Adipose tissue (tissue), 3 donors: ENCODE measurements around the gene RUNX1. TPM values are rescaled to one million over a fixed set of nuclear protein-coding genes. Genes with fewer than 3 reads are reported as not detected.
A peak's percentile ranks its signal among the peaks of the same experiment; 100 is the strongest.

ENCODE experiments used
- H3K27ac ChIP-seq: one replicate; pipeline ENCODE4 v1.5.1; 2013; ENCODE audit warnings: low read depth, low read length
- WGBS, 3 donors: extraction: QIAGEN DNeasy Blood & Tissue Kit; methylation state at CpG; one replicate each; pipeline ENCODE4 v1.1.7; 2013; 5-methylcytosine and 5-hydroxymethylcytosine counted together
- polyA plus RNA-seq, 3 donors: library from polyadenylated mRNA; stranded (reverse); fragments of 200-250 nt; gene quantifications; one replicate each; pipeline ENCODE4 v1.2.3, GENCODE V29; 2013
- donor health status: healthy with polysubstance abuse.
- donor health status: Bipolar disorder and iron deficiency.
- donor health status: healthy.

RUNX1 gene
- polyA plus RNA-seq, 3 donors: 1.2 to 38.1 (median 10.8) TPM

DNA sequence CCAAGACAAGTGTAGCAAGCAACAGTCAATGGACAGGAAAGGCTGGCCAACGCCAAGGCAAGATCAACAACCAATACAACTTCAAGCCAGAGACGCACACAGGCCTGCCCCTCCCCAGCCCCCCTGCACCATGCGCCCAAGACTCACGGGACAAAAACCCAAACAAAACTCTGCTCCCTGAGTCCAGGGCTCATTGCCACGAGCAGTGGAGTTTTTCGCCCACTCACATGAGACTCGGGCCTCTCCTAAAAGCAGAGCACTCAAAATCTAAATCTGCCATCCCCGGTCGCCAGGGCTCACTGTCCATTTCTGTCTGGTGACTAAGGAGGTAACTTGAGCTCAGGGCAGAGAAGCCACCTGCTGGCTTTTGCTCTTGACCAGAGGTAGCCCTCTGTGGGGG, 205.5 kb downstream of the RUNX1 start:
- 79 to 84% (median 81%) methylated on average over 9 of the region's 9 CpGs for WGBS, 3 donors
- H3K27ac ChIP-seq: no peak overlapping the region

DNA sequence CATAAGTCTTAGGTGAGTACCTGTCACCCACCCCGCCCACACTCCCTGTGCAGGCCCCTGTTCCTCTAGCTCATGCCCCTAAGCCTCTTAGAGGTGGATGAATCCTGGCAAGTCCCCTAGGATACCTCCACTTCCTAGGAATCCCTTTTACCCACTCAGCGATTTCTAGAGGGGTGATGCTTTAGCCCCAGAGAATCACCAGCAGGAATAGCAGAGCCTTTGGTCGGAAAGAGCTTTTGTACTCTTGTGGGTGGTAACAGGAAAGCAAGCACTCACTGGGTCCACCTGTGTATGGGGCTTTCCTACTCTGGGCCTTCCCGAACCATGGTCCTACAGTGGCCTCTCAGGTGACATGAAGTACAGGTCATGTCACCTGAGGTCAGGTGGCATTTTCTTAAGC, 207.9 kb downstream of the RUNX1 start:
- H3K27ac ChIP-seq: no peak overlapping the region
- 59 to 96% (median 92%) methylated on average over 4 of the region's 4 CpGs for WGBS, 3 donors

DNA sequence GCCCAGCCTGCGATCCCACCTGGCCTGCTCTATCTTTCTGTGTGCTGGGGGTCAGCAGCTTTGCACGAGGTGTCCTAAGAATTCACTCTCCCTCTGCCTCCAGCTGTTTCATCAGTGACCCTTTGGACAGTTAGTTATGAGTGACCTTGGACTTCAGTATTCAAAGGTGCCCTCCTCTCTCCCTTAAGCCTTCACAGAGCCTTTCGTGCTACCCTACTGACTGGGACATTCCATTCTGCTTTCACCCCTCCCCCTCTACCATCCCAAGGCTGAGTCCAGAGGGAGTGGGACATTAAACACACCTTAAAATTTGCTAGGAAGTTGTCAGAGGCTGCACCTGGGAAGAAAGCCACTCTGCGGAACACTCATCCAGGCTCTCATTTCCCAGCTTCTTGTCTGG, 208.4 kb downstream of the RUNX1 start:
- WGBS, 3 donors: 87 to 95% (median 88%) methylated on average over 4 of the region's 4 CpGs

DNA sequence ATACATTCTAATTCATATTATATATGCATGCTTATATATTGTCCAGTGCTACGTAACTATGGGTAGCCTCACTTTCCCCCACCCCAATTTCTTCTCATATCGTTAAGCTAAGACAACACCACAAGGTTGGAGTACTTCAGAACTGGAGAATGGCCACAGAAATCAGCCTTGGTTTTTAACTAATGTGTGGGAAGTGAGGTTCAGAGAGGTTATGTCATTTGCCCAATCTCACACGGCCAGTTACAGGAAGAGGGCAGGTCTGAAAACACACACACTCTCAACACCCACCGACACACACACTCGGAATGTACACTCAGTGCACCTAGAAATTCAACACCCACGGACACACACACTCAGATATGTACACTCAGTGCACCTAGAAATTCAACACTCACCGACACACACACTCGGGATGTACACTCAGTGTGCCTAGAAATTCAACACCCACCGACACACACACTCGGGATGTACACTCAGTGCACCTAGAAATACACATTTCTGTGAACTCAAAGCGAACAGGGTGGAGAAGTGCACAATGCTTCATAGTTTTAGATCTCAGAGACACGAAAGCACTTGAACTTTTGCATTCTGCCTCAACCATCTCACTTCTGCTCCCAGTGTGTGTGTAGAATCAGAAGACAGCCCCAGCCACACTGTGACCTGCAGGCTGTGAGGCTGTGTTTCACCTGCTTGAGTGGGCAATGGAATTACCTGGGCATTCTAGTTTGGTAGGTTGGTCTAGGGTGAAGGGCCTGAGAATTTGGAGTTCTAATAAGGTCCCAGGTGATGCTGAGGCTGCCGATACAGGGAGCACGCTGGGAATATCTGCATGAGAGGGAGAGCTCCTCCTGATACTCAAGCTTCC, 209.9 kb downstream of the RUNX1 start:
- WGBS, 3 donors: 82 to 87% (median 84%) methylated on average over 14 of the region's 14 CpGs
- no peak overlapping the region for H3K27ac ChIP-seq

More for the DNA sequence above, 208.4 kb downstream of the RUNX1 start:
- no peak overlapping the region for H3K27ac ChIP-seq

DNA sequence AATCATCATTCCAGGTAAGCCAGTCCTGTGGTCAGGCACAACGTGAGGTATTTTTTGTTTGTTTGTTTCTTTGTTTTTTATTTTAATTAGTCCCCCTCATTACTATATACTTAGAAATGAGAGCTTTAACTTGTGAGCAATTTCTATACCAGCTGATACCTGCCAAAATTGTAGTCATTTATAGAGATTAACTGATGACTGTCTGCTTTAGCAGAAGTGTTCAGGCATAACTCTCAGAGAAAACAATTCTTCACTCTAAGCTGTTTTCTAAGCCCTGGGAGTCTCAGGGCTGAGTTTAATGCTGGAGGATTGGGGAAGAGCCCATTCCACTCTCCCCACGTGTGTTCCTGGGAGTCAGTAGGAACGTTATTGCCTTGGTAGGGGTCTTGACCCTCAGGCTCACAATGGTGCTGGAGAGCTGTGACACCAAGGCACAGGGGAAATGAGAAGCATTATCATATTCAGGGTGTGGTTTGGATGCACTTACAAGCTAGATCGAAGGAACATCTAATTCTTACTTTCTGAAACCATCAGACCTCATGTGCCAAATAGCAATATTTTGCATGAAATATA, 212.1 kb downstream of the RUNX1 start:
- H3K27ac ChIP-seq: no peak overlapping the region
- 49 to 59% (median 58%) methylated on average over 4 of the region's 4 CpGs for WGBS, 3 donors

DNA sequence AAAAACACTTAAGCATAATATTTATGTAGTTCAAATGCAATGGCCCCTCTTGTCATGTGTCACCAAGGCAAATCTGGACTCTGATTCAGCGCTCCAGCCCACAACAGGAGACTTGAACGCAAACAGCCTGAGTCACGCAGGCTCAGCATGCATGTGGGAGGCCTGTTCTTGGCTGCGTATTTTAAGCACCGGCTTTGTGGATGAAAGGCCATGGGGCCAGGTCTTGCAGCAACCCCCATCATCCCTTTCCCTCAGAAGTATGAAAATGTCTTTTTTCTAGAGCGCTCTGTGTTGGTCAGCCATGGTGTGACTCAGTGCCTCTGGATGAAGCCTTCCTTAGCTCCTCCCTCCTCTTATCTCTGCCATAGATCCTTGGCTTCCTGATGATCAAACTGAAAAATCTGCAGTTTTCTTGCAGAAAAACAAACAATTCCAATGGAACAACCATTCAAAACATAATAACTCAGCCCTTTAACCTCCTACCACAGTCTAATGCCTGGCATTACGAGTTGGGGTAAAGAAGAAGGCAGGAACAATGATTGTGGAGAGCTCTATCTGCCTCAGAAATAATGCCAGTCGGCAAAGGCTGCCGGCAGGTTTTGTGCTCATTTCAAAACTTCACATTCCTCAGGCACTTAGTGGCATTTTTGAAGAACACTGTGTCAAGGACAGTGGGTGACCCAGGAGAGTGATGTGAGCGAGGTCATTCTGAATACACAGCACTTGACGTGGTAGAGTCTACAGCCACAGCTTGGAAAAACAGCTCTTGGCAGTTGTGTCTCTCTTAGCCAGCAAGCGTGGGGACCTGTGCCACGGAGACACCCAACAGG, 212.8 kb downstream of the RUNX1 start:
- 62 to 75% (median 70%) methylated on average over 13 of the region's 13 CpGs for WGBS, 3 donors
- H3K27ac ChIP-seq: no peak overlapping the region

DNA sequence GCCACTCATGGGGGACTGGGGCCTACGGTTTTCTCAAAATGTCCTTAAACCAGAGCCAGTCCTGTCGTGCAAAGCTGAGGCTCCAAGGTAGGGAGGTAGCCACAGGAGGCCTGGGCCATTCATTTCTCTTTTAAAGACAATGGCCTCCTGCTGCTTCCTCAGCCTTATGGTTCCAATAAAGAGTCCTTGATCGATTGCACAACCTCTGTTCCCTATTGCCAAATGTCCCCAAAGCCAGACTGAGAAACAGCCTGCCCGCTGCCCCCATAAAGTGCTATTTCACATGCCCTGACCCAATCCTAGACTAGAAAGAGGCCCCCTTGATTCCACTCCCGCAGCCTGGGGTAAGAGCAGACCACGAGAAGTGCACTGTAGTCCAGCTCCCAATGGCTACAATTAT, 213.6 kb downstream of the RUNX1 start:
- 36 to 78% (median 40%) methylated on average over 6 of the region's 6 CpGs for WGBS, 3 donors
- no peak overlapping the region for H3K27ac ChIP-seq

DNA sequence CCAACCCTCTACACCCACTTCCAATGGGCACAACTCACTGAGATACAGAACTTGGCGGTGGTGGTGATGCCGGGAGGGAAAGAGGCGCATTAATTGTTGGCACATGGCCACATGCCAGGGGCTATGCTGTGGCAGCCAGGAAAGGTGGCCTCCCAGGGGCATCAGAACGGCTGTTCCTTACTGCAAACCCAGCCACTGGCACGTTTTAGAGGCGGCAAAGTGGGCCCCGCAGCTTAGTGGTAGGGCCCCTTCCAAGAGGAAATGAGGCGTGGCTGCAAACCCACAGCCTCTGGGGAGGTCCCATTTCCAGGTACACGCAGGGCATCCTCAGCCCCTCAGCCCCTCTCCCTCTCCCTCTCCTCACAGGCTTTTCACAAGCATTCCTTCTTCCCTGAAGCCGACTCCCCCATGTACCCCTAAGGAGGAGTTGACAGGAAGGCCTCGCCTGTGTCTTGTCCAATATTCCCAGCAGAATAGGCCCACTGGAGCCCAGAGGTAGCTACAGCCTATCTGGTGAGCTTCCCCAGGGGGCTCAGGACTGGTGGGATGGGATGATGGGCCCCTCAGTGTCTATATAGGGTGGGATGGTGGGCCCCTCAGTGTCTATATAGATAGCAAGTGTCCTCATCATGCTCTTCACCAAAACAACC, 214.1 kb downstream of the RUNX1 start:
- peak overlapping the region; percentile 26 for H3K27ac ChIP-seq
- 59 to 81% (median 63%) methylated on average over 11 of the region's 11 CpGs for WGBS, 3 donors

DNA sequence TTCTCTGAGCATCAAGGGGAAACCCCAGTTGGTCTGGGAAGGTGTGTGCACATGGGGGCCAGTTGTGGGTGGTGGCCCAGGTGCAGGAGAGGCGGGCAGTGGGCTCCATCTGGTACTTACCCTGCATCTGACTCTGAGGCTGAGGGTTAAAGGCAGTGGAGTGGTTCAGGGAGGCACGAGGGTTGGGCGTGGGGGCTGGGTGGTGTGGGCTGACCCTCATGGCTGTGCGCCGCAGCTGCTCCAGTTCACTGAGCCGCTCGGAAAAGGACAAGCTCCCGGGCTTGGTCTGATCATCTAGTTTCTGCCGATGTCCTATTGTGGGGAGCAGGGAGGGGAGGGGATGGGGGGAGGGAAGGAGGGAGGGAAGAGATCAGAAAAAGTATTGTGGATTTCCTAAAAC, 214.8 kb downstream of the RUNX1 start:
- WGBS, 3 donors: 93 to 95% (median 93%) methylated on average over 9 of the region's 9 CpGs
- no peak overlapping the region for H3K27ac ChIP-seq

DNA sequence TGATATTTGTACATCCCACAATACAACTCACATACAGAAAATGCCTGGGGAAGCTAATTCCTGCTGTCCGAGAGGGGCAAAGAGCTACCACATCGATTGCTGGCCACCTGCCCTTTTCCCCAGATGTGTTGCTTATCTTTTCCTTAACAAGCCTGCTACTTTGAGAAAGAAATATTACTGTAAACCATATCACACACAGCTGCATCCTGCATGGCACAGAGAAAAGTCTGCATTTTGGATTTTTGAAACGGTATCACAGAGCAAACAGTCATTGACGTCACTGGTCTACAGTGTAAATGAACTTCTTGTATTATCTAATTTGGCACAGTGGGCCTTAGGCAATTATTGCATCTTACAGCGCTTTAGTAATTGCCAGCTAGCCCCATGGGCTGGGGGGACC, 215.6 kb downstream of the RUNX1 start:
- H3K27ac ChIP-seq: no peak overlapping the region

DNA sequence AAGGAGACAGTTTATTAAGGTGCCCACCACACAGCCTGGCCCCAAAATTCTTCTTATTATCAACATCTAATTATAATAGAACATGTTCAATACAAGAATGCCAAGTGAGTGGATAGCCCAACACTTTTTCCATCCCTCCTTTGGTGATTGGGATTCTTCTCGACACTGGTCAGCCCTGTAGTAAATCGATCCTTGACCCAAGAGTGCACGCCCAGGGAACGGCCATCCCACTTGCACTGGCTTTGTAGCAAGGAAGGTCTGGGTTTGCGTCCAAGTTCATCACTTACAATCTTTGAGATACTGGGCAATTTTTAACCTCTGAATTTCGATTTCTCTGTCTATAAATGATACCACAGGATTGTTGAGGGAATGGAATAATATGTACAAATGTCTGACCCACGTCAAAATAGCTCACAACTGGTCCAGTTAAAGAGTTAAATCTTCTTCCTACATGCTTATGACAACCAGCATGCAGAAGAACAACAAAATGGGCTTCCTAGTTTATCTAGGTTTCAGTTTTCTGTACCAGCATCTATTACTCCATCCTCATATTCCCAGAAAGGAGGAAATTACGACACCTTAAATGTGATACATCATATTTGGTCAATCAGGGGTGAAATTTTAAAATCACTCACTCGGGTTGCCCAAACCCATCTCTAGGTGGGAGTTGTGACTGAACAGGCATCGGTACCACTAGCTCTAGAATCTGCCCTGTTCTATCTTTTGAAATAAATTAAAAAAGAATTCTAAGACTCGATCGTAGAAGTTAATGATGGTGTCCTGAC, 218.5 kb downstream of the RUNX1 start:
- H3K27ac ChIP-seq: no peak overlapping the region
- 83 to 86% (median 83%) methylated on average over 12 of the region's 12 CpGs for WGBS, 3 donors

More for the DNA sequence above, 215.6 kb downstream of the RUNX1 start:
- WGBS, 3 donors: 34 to 72% (median 67%) methylated on average over 5 of the region's 5 CpGs

DNA sequence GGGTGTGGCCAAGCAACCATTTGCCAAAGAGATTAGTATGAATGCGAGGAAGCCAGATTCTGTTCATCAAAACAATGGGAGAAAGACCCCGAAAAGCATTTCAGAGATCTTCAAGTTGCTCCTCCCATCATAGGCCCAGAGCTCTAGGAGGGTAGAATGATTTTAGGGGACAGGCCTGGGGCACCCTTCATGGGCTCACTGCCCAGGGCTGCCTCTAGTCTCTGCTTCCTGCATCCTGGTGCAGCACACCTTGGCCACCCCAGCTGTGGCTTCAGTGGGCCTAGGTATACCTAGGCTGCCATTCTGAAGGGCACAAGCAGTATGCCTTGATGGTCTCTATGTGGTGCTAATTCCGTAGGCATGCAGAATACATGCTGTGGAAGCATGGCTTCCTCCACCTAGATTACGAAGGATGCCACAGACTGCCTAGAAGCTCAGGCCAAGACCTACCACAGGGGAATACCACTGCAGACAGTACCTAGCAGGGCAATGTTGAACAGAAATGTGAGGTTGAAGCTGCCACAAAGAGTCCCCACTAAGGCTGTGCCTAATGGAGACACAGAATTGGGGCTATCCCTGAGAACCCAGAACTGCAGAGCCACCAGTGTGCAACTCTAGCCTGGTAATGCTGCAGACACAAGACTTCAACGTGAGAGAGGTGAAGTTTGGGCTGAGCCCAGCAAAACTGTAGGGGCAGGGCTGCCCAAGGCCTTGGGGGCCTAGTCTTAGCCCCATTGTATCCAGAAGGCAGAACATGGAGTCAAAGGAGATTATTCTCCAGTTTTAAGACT, 221.5 kb downstream of the RUNX1 start:
- 84 to 86% (median 86%) methylated on average over 5 of the region's 5 CpGs for WGBS, 3 donors
- H3K27ac ChIP-seq: no peak overlapping the region

DNA sequence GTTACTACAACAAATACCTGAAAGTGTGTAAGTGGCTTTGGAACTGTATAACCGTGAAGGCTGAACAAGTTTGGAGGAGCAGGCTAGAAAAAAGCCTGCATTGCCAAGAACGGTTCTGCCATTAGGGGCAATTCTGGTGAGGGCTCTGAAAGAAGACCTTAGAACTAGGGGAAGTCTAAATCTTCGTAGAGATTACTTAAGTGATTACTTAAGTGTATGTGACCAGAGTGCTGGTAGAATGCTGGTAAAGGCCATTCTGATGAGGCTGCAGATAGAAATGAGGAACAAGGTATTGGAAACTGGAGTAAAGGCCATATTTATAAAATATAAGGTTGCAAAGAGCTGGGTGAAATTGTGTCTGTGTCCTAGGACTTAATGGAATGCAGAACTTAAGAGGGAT, 222.3 kb downstream of the RUNX1 start:
- H3K27ac ChIP-seq: no peak overlapping the region
- WGBS, 3 donors: 68 to 87% (median 72%) methylated on average over 3 of the region's 3 CpGs

DNA sequence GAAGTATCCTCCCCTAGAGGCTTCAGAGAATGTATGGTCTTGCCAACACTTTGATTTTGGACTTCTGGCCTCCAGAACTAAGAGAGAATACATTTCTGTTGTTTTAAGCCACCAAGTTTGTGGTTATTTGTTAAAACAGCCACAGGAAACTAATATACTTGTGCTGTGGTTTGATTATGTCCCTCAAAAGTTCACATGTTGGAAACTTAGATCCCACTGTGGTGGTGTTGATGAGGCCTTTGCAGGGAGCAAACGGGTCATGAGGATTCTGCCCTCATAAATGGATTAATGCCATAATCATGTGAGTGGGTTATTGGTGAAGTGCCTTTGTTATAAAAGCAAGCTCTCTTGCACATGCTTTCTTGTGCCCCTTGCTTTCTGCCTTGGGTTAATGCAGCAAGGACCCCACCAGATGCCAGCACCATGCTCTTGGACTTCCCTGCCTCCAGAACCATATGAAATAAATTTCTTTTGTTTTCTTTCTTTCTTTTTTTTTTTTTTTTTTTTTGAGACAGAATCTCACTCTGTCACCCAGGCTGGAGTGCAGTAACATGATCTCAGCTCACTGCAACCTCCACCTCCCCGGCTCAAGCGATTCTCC, 223.1 kb downstream of the RUNX1 start:
- no peak overlapping the region for H3K27ac ChIP-seq
- WGBS, 3 donors: 75 to 90% (median 85%) methylated on average over 3 of the region's 3 CpGs

DNA sequence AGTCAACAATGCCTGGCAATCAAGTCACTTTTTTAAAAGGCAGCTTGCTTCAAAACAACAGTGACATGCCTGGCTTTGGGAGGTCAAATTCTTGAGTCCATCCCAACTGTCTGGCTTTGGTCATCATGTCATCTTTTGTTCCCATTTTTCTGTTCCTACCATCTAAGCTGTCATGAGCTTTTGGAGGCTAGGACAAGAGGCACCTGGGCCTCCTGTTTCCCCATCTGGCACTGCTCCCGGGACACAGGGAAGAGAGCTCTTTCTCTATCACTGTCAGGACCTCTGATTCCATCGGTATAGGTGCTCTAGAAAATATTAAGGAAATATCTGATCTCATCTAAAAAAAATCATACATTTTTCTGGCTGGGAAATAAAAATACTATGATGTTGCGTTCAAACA, 224.0 kb downstream of the RUNX1 start:
- WGBS, 3 donors: 90 to 93% (median 93%) methylated on average over 3 of the region's 3 CpGs
- H3K27ac ChIP-seq: no peak overlapping the region

DNA sequence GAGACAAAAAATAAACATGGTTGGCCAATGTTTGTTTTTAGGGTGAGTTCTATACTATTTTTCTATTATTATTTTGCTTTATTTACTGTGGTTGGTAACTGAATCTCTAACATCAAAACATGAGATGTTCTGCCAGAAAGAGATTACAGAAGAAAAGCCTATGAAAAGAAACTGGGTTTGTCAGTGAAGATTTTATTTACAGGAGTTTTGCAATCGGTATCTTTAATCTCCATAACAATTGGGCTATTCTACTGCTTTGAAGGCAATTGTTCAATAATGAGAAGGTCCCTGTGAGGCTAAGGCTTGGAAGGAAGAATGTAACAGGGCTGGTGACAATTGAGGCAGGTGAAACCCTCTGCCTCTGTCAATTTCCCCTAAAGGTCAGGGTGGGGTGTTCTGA, 224.8 kb downstream of the RUNX1 start:
- no peak overlapping the region for H3K27ac ChIP-seq
- 62 to 89% (median 76%) methylated on average over 1 of the region's 1 CpG for WGBS, 3 donors

DNA sequence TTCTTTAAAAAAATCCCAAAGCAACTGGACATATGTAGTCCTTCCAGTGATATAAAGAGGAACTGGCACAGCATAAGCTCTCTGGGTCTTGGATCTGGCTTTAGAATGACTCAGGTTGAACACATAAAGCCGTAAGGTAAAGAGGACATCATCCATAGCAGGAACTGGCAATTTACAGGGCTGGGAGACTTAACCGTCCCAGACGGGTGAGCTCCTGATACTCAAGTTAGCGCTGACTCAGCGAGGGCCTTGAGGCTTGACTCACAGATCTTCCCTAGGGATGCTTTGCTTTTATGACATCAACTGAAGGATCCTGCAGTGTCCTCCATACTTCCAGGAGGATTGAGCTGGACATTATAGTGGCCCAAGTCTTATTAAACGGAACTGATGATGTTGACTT, 226.2 kb downstream of the RUNX1 start:
- WGBS, 3 donors: 86 to 95% (median 90%) methylated on average over 6 of the region's 6 CpGs
- no peak overlapping the region for H3K27ac ChIP-seq
